DND-41 (cell line): ENCODE results near the gene CTNNA3.

Source experiments
- ATAC-seq: fragments of 200-7000 bp; cut with Tn5 transposase; 3 replicates; pipeline ENCODE4 v1.9.1; 2021; ENCODE audit warnings: low read depth; ENCODE audit not compliant: insufficient read depth
- DNase-seq: peaks from one replicate; pipeline ENCODE4 v3.0.0-alpha.2; 2020
- H2AFZ ChIP-seq: 2 replicates; pipeline ENCODE4 v1.6.0; 2012; ENCODE audit warnings: low read depth, low read length
- H3K27ac ChIP-seq: 2 replicates; pipeline ENCODE4 v1.5.1; 2012; ENCODE audit warnings: low read length, inconsistent platforms
- H3K27me3 ChIP-seq: fragments of 200-600 bp; sonication (generic); 2 replicates; pipeline ENCODE4 v1.6.0; 2012; ENCODE audit warnings: low read length, mild to moderate bottlenecking, inconsistent platforms; ENCODE audit not compliant: insufficient read depth, poor library complexity
- H3K36me3 ChIP-seq: 2 replicates; pipeline ENCODE4 v1.5.1; 2012; ENCODE audit warnings: low read length, inconsistent platforms; ENCODE audit not compliant: insufficient read depth
- H3K4me1 ChIP-seq: 2 replicates; pipeline ENCODE4 v1.5.1; 2012; ENCODE audit warnings: mild to moderate bottlenecking, low read length; ENCODE audit not compliant: insufficient read depth
- H3K4me2 ChIP-seq: 2 replicates; pipeline ENCODE4 v1.6.0; 2012; ENCODE audit warnings: mild to moderate bottlenecking, moderate library complexity, low read length, inconsistent platforms; ENCODE audit not compliant: insufficient read depth
- H3K4me3 ChIP-seq, 2 experiments: fragments of 200-600 bp in 1 of 2; shearing (Covaris generic) in 1 of 2; 2 replicates each; pipeline ENCODE4 v1.5.1; 2012 to 2016; ENCODE audit warnings: inconsistent platforms in 2 of 2, low read length in 2 of 2, mild to moderate bottlenecking in 2 of 2, low read depth in 1 of 2, moderate library complexity in 1 of 2
- H3K79me2 ChIP-seq: 2 replicates; pipeline ENCODE4 v1.6.0; 2012; ENCODE audit warnings: low read length, inconsistent platforms; ENCODE audit not compliant: insufficient read depth
- H3K9ac ChIP-seq: 2 replicates; pipeline ENCODE4 v1.6.0; 2012; ENCODE audit warnings: low read depth, mild to moderate bottlenecking, inconsistent platforms, low read length, moderate library complexity
- H3K9me3 ChIP-seq: 2 replicates; pipeline ENCODE4 v1.5.1; 2012; ENCODE audit warnings: low read length, moderate library complexity, mild to moderate bottlenecking, inconsistent platforms; ENCODE audit not compliant: insufficient read depth, severe bottlenecking
- H4K20me1 ChIP-seq: 2 replicates; pipeline ENCODE4 v1.6.0; 2012; ENCODE audit warnings: low read length; ENCODE audit not compliant: insufficient read depth
- EZH2 ChIP-seq: IDR thresholded peaks from 3 replicates; pipeline ENCODE4 v1.6.1; 2012; ENCODE audit warnings: borderline replicate concordance, low read depth, mild to moderate bottlenecking, moderate library complexity, low read length, inconsistent platforms; ENCODE audit not compliant: severe bottlenecking
- TF ChIP-seq, protein P1 (sequence below): IDR thresholded peaks from 2 replicates; pipeline ENCODE4 v1.5.1; 2012; ENCODE audit warnings: borderline replicate concordance, low read length, moderate library complexity, mild to moderate bottlenecking; ENCODE audit not compliant: poor library complexity, severe bottlenecking; ENCODE audit errors: extremely low read depth

CTNNA3 gene

DNA sequence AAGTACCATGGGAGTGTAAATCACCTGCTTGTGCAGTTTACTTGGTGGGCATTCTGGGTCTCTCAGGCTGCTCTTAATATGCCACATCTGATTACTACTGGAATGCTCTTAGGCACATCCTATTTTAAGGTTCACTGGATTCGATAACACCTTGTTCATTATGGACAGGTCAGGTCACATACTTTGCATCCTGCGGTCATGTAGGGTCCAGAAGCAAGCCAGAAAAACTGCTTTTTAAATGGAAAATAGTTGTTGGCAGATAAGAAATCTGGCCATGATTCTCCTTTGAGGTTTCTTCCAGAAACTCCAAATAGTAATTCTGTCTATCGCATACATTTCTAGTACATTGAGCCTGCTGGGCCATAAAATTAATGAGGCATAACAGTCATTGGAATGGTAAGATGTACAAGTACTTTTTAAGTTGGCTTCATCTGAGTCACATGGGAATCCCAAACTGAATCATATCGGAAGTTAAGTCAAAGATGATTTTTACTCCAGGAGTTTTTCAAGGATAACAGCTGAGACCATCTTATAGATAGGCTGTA lies 398.3 kb downstream of the CTNNA3 start:
- ATAC-seq: no peak
- no peaks in the 10 kb centered on the region for H3K36me3 ChIP-seq
- no peak overlapping the region for H3K9ac ChIP-seq
- H3K4me3 ChIP-seq: no peak overlapping the region
- no peaks in the 10 kb centered on the region for H3K79me2 ChIP-seq
- no peaks in the 10 kb centered on the region for H3K4me1 ChIP-seq
- H3K9me3 ChIP-seq: no peaks in the 10 kb centered on the region
- no peaks in the 10 kb centered on the region for H3K27me3 ChIP-seq
- H3K27ac ChIP-seq: no peak overlapping the region
- H3K4me2 ChIP-seq: no peak overlapping the region
- TF ChIP-seq EZH2: no peak
- TF ChIP-seq, protein P1, sequence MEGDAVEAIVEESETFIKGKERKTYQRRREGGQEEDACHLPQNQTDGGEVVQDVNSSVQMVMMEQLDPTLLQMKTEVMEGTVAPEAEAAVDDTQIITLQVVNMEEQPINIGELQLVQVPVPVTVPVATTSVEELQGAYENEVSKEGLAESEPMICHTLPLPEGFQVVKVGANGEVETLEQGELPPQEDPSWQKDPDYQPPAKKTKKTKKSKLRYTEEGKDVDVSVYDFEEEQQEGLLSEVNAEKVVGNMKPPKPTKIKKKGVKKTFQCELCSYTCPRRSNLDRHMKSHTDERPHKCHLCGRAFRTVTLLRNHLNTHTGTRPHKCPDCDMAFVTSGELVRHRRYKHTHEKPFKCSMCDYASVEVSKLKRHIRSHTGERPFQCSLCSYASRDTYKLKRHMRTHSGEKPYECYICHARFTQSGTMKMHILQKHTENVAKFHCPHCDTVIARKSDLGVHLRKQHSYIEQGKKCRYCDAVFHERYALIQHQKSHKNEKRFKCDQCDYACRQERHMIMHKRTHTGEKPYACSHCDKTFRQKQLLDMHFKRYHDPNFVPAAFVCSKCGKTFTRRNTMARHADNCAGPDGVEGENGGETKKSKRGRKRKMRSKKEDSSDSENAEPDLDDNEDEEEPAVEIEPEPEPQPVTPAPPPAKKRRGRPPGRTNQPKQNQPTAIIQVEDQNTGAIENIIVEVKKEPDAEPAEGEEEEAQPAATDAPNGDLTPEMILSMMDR: no peak
- no peaks in the 10 kb centered on the region for H4K20me1 ChIP-seq
- DNase-seq: no peak
- H2AFZ ChIP-seq: no peak overlapping the region

GRCh38 chr10:67296926-67297325 lies 399.1 kb downstream of the CTNNA3 start:
- DNase-seq (no peak), ATAC-seq (no peak)
- no peaks in the 10 kb centered on the region for H3K27me3 ChIP-seq
- no peak overlapping the region for H3K9ac ChIP-seq
- H3K36me3 ChIP-seq: no peaks in the 10 kb centered on the region
- TF ChIP-seq, protein P1: no peak
- TF ChIP-seq EZH2: no peak
- no peak overlapping the region for H3K27ac ChIP-seq
- H4K20me1 ChIP-seq: no peaks in the 10 kb centered on the region
- no peaks in the 10 kb centered on the region for H3K9me3 ChIP-seq
- H3K79me2 ChIP-seq: no peaks in the 10 kb centered on the region
- H3K4me1 ChIP-seq: no peaks in the 10 kb centered on the region
- H2AFZ ChIP-seq: no peak overlapping the region
- H3K4me3 ChIP-seq: no peak overlapping the region
- H3K4me2 ChIP-seq: no peak overlapping the region

DNA sequence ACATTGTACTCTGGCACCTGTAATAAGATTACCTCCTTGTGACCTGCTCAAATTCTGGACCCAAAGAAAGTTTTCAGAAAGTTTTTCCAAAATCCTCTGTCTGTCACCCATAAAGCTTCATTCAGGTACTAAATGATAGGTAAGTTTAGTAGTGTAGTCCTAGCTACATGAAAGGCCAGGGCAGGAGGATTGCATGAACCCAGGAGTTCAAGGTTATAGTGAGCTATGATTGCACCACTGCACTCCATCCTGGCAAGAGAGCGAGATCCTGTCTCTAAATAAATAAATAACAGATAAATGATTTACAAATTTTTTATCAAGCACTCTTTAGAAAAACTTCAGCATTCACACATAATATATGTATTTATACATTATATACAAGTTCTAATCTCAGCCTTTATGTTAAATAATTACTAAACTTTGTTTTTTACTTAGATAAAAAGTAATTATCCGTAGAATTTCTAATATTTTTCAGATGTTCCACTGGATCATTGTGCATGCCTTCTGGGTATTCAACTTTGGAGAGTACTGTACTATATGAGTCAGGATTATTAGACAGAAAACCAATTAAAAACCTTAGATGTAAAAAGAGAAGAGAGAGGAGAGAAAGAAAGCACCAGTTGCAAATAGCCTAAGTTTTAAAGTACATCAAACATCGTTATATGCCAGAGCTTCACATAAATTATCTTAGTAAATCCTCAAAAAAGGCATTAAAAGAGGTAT lies 407.1 kb downstream of the CTNNA3 start:
- H3K4me3 ChIP-seq: no peak overlapping the region
- no peak overlapping the region for H3K4me2 ChIP-seq
- H3K79me2 ChIP-seq: no peaks in the 10 kb centered on the region
- H4K20me1 ChIP-seq: no peaks in the 10 kb centered on the region
- no peaks in the 10 kb centered on the region for H3K4me1 ChIP-seq
- DNase-seq (no peak), ATAC-seq (no peak)
- no peak overlapping the region for H2AFZ ChIP-seq
- H3K27me3 ChIP-seq: no peaks in the 10 kb centered on the region
- no peaks in the 10 kb centered on the region for H3K9me3 ChIP-seq
- TF ChIP-seq, protein P1: no peak
- no peak for TF ChIP-seq EZH2
- no peak overlapping the region for H3K9ac ChIP-seq
- no peaks in the 10 kb centered on the region for H3K36me3 ChIP-seq
- H3K27ac ChIP-seq: no peak overlapping the region
